PC-3 (cell line): ENCODE measurements around the gene GATAD2B. TPM values are rescaled to one million over a fixed set of nuclear protein-coding genes. Genes with fewer than 3 reads are reported as not detected.

Experiments used
- ATAC-seq: fragments of 200-7000 bp; cut with Tn5 transposase; 2 replicates; pipeline ENCODE4 v1.9.1; 2020; ENCODE audit warnings: mild to moderate bottlenecking, moderate library complexity
- BruUV-seq: library from RNA; stranded (reverse); fragments of 400-500 nt; replicated peaks from 2 replicates; lab custom pipeline; 2021; lab: Mats Ljungman, UMichigan
- CTCF ChIA-PET: fragments of 300-600 bp; sonication (Branson Sonifier 250); formaldehyde crosslinking; loops from one replicate; lab custom pipeline; 2022; ENCODE audit warnings: antibody characterized with exemption; lab: Charles Lee
- POLR2A ChIA-PET: fragments of 300-600 bp; sonication (Branson Sonifier 250); formaldehyde crosslinking; loops from one replicate; lab custom pipeline; 2022; ENCODE audit warnings: antibody characterized with exemption; ENCODE audit not compliant: unreplicated experiment; lab: Charles Lee
- DNase-seq: peaks from one replicate; pipeline ENCODE4 v3.0.0-alpha.2; 2015
- H2AFZ ChIP-seq: fragments of 300-600 bp; sonication (generic); 2 replicates; pipeline ENCODE4 v1.6.0; 2016; ENCODE audit warnings: antibody characterized with exemption, low read length
- H3F3A ChIP-seq: fragments of 300-600 bp; sonication (generic); one replicate; pipeline ENCODE4 v1.6.0; 2017; ENCODE audit warnings: antibody characterized with exemption, low read length, control low read depth, mild to moderate bottlenecking; ENCODE audit not compliant: unreplicated experiment
- H3K27ac ChIP-seq: fragments of 300-600 bp; sonication (generic); 2 replicates; pipeline ENCODE4 v1.5.1; 2016; ENCODE audit warnings: mild to moderate bottlenecking, low read length
- H3K27me3 ChIP-seq: fragments of 300-600 bp; sonication (generic); 2 replicates; pipeline ENCODE4 v1.6.1; 2016; ENCODE audit warnings: low read length, mixed read lengths
- H3K36me3 ChIP-seq: fragments of 300-600 bp; sonication (generic); 2 replicates; pipeline ENCODE4 v1.6.1; 2016; ENCODE audit warnings: low read depth, mixed run types, low read length, mixed read lengths
- H3K4me1 ChIP-seq: fragments of 300-600 bp; sonication (generic); 2 replicates; pipeline ENCODE4 v1.5.1; 2016; ENCODE audit warnings: low read length; ENCODE audit not compliant: insufficient read depth
- H3K4me2 ChIP-seq: fragments of 300-600 bp; sonication (generic); 2 replicates; pipeline ENCODE4 v1.6.0; 2016; ENCODE audit warnings: low read length
- H3K4me3 ChIP-seq: fragments of 300-600 bp; sonication (generic); 2 replicates; pipeline ENCODE4 v1.5.1; 2016; ENCODE audit warnings: mild to moderate bottlenecking, low read length, mixed read lengths
- H3K79me2 ChIP-seq: fragments of 300-600 bp; sonication (generic); 2 replicates; pipeline ENCODE4 v1.6.1; 2017; ENCODE audit warnings: low read length, mixed read lengths
- H3K9ac ChIP-seq: fragments of 300-600 bp; sonication (generic); 2 replicates; pipeline ENCODE4 v1.6.0; 2016; ENCODE audit warnings: mild to moderate bottlenecking, low read length
- H3K9me2 ChIP-seq: fragments of 300-600 bp; sonication (generic); replicated peaks from 2 replicates; pipeline ENCODE4 v1.6.1; 2016; ENCODE audit warnings: mixed run types, low read length, mixed read lengths
- H3K9me3 ChIP-seq: fragments of 300-600 bp; sonication (generic); 2 replicates; pipeline ENCODE4 v1.6.1; 2016; ENCODE audit warnings: low read length, mixed read lengths
- H4K20me1 ChIP-seq: fragments of 300-600 bp; sonication (generic); 2 replicates; pipeline ENCODE4 v1.6.1; 2016; ENCODE audit warnings: low read length, mixed read lengths
- CTCF ChIP-seq: fragments of 300-600 bp; sonication (generic); conservative IDR thresholded peaks from 2 replicates; pipeline ENCODE4 v1.5.1; 2017; ENCODE audit warnings: antibody characterized with exemption, low read depth, mild to moderate bottlenecking, low read length
- EZH2 ChIP-seq: fragments of 300-600 bp; sonication (generic); IDR thresholded peaks from one replicate; pipeline ENCODE4 v1.6.1; 2017; ENCODE audit warnings: antibody characterized with exemption, mild to moderate bottlenecking, low read length; ENCODE audit not compliant: unreplicated experiment
- EZH2phosphoT487 ChIP-seq: fragments of 300-600 bp; sonication (generic); IDR thresholded peaks from 2 replicates; pipeline ENCODE4 v1.6.1; 2018; ENCODE audit warnings: mild to moderate bottlenecking, antibody characterized with exemption, low read length, borderline replicate concordance
- intact Hi-C: fragments of 100-400 bp; cut with micrococcal nuclease; formaldehyde crosslinking; loops from 2 replicates; pipeline ENCODE4 v1.9.0; 2023
- total RNA-seq: library from RNA; depleted of rRNA; stranded (reverse); fragments of >200 nt; gene quantifications from 2 replicates; pipeline ENCODE4 v1.2.3, GENCODE V29; 2014

Gene GATAD2B
- total RNA-seq, 1 experiment from 2014 or later, result 7.2 TPM

GRCh38 chr1:153801028-153801625 lies 121.6 kb downstream of the GATAD2B start:
- POLR2A ChIA-PET, result no interaction called here

GRCh38 chr1:153800516-153800915 lies 122.3 kb downstream of the GATAD2B start:
- no peaks in the 10 kb centered on the region for H4K20me1 ChIP-seq
- no peaks in the 10 kb centered on the region for H3F3A ChIP-seq
- H3K4me2 ChIP-seq, result no peak overlapping the region
- no peaks in the 10 kb centered on the region for H3K27me3 ChIP-seq
- no peaks in the 10 kb centered on the region for H3K9me2 ChIP-seq
- TF ChIP-seq CTCF (no peak), EZH2phosphoT487 (no peak), EZH2 (no peak)
- DNase-seq, result no peak
- CTCF ChIA-PET, result no interaction called here
- H2AFZ ChIP-seq, result no peak overlapping the region
- no peak overlapping the region for H3K27ac ChIP-seq
- no TSS peak for BruUV-seq
- no peaks in the 10 kb centered on the region for H3K9me3 ChIP-seq
- no peak for ATAC-seq
- POLR2A ChIA-PET, result interaction anchor here (0.6 kb wide), 1 partner anchor 167 kb away, joined by 3 read pairs; the partner anchor contains the start of gene CREB3L4
- H3K79me2 ChIP-seq, result no peaks in the 10 kb centered on the region
- no peak overlapping the region for H3K4me3 ChIP-seq
- no peaks in the 10 kb centered on the region for H3K36me3 ChIP-seq
- H3K9ac ChIP-seq, result no peak overlapping the region
- intact Hi-C loops, result no loop called here
- H3K4me1 ChIP-seq, result peaks cover 6% of the 10 kb centered on the region

More at GRCh38 chr1:153801028-153801625, 121.6 kb downstream of the GATAD2B start:
- BruUV-seq, result no TSS peak
- peaks cover 11% of the 10 kb centered on the region for H3K4me1 ChIP-seq
- H3K9ac ChIP-seq, result no peak overlapping the region
- H3F3A ChIP-seq, result no peaks in the 10 kb centered on the region
- DNase-seq (no peak), ATAC-seq (no peak)
- no peak overlapping the region for H3K27ac ChIP-seq
- H3K27me3 ChIP-seq, result no peaks in the 10 kb centered on the region
- H3K4me3 ChIP-seq, result no peak overlapping the region
- intact Hi-C loops, result no loop called here
- H3K9me3 ChIP-seq, result no peaks in the 10 kb centered on the region
- CTCF ChIA-PET, result no interaction called here
- TF ChIP-seq EZH2 (no peak), CTCF (no peak), EZH2phosphoT487 (no peak)
- no peaks in the 10 kb centered on the region for H4K20me1 ChIP-seq
- H3K4me2 ChIP-seq, result no peak overlapping the region
- H3K79me2 ChIP-seq, result no peaks in the 10 kb centered on the region
- no peaks in the 10 kb centered on the region for H3K36me3 ChIP-seq
- no peak overlapping the region for H2AFZ ChIP-seq
- H3K9me2 ChIP-seq, result no peaks in the 10 kb centered on the region
